Breast epithelium (tissue), 4 donors: Measurements from ENCODE around the gene RHBG. TPM values are rescaled to one million over a fixed set of nuclear protein-coding genes. Genes with fewer than 3 reads are reported as not detected.

ENCODE experiments used
- DNase-seq, 2 donors: peaks; one replicate each; pipeline ENCODE4 v3.0.0-alpha.2; 2019; ENCODE audit warnings: low spot score in 2 of 2
- H3K27ac ChIP-seq, 2 donors: fragments of 200-600 bp; sonication (generic) in 1 of 2; one replicate each; pipeline ENCODE4 v1.5.1; 2016 to 2019; ENCODE audit warnings: mild to moderate bottlenecking in 1 of 2
- H3K27me3 ChIP-seq, 2 donors: fragments of 200-600 bp; sonication (generic) in 1 of 2; one replicate each; pipeline versions ENCODE4 v1.5.1 to v1.6.0; 2017 to 2019; ENCODE audit warnings: control low read depth in 1 of 2, mild to moderate bottlenecking in 1 of 2
- H3K36me3 ChIP-seq: fragments of 200-600 bp; one replicate; pipeline ENCODE4 v1.5.1; 2019
- H3K4me1 ChIP-seq, 2 donors: fragments of 200-600 bp; sonication (generic); one replicate each; pipeline ENCODE4 v1.5.1; 2016 to 2019; ENCODE audit warnings: control low read depth in 1 of 2
- H3K4me3 ChIP-seq, 3 donors: fragments of 200-600 bp; sonication (generic); 1 replicate in 2 of 3; 2 replicates in 1 of 3; pipeline ENCODE4 v1.5.1; 2016 to 2019; ENCODE audit warnings: mild to moderate bottlenecking in 3 of 3, moderate library complexity in 2 of 3
- H3K9me3 ChIP-seq, 2 donors: fragments of 200-600 bp; sonication (generic) in 1 of 2; one replicate each; pipeline ENCODE4 v1.5.1; 2016 to 2019; ENCODE audit warnings: control low read depth in 1 of 2
- POLR2A ChIP-seq: fragments of 450-650 bp; IDR thresholded peaks from one replicate; pipeline ENCODE4 v1.6.1; 2016; ENCODE audit warnings: antibody characterized with exemption, mild to moderate bottlenecking, moderate library complexity
- POLR2AphosphoS5 ChIP-seq, 3 donors: sonication (generic); formaldehyde crosslinking; IDR thresholded peaks; one replicate each; pipeline ENCODE4 v1.6.1; 2017; ENCODE audit warnings: antibody characterized with exemption in 3 of 3
- intact Hi-C: fragments of 100-400 bp; cut with DNase I; formaldehyde crosslinking; loops from one replicate; pipeline ENCODE4 v1.15.1; 2023; ENCODE audit warnings: low total_unique reads
- total RNA-seq, 3 donors: library from RNA; depleted of rRNA; stranded (reverse); fragments of >200 nt; gene quantifications; one replicate each; pipeline ENCODE4 v1.1.0, GENCODE V29; 2016
- TF ChIP-seq, protein P1 (sequence below), 3 donors: fragments of 450-650 bp; IDR thresholded peaks; one replicate each; pipeline ENCODE4 v1.5.1; 2016 to 2017; ENCODE audit warnings: antibody characterized with exemption in 3 of 3, mild to moderate bottlenecking in 3 of 3, moderate library complexity in 3 of 3

RHBG gene
- total RNA-seq, 3 donors from 2014 or later = not detected

DNA sequence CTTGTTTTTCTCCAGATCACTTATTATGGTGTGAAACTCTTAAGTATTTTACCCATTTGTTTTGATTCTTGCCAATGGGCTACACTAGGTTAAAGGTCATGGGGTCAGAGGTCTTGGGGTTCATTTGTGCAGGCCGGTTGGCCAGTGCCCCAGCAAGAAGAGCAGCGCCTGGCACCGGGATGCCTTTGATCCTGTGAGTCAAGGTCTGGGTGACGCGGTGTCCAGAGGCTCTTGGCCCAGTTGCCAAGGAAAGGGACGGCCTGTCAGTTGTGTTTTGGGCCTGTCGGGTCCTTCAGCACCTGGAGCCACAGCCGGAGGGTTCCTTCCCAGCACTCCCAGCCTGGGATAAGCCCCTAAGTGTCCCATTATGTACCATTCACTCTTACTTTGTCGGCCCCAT lies 25.1 kb downstream of the RHBG start:
- H3K27me3 ChIP-seq = peaks cover 0 to 7% of the 10 kb centered on the region in 2 donors
- no peaks in the 10 kb centered on the region for H3K36me3 ChIP-seq
- no peaks in the 10 kb centered on the region for H3K4me1 ChIP-seq
- H3K4me3 ChIP-seq = no peak overlapping the region
- no peak overlapping the region for H3K27ac ChIP-seq
- H3K9me3 ChIP-seq = no peaks in the 10 kb centered on the region
- TF ChIP-seq POLR2A (no peak), POLR2AphosphoS5 (IDR thresholded peaks at IDR 0.05) (no peak)
- TF ChIP-seq, protein P1, sequence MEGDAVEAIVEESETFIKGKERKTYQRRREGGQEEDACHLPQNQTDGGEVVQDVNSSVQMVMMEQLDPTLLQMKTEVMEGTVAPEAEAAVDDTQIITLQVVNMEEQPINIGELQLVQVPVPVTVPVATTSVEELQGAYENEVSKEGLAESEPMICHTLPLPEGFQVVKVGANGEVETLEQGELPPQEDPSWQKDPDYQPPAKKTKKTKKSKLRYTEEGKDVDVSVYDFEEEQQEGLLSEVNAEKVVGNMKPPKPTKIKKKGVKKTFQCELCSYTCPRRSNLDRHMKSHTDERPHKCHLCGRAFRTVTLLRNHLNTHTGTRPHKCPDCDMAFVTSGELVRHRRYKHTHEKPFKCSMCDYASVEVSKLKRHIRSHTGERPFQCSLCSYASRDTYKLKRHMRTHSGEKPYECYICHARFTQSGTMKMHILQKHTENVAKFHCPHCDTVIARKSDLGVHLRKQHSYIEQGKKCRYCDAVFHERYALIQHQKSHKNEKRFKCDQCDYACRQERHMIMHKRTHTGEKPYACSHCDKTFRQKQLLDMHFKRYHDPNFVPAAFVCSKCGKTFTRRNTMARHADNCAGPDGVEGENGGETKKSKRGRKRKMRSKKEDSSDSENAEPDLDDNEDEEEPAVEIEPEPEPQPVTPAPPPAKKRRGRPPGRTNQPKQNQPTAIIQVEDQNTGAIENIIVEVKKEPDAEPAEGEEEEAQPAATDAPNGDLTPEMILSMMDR (IDR thresholded peaks at IDR 0.05) = no peak
- intact Hi-C loops = no loop called here
- no peak for DNase-seq

DNA sequence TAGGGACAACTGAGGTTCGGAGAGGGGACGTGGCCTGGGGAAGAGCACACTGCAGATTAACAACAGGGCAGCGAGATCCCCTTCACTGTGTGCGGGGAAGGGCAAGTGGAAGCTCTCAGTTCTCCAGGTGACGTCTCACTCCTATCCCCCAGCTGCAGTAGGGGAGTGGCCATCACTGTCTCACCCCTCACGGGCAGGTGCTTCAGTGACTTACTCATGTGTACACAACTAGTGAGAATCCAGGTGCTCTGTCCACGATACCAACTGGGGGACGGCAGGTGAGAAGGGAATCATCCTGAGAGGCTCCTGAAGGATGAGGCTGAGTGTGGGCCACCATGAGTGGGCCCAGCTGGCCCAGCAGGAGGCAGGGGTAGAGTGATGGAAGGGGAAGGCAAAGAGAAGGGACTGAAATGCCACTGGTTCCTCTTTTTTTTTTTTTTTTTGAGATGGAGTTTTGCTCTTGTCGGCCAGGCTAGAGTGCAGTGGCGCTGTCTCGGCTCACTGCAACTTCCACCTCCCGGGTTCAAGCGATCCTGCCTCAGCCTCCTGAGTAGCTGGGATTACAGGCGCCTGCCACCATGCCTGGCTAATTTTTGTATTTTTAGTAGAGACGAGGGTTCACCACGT lies 25.9 kb downstream of the RHBG start:
- no peaks in the 10 kb centered on the region for H3K9me3 ChIP-seq
- H3K4me3 ChIP-seq = no peak overlapping the region
- H3K36me3 ChIP-seq = no peaks in the 10 kb centered on the region
- no peaks in the 10 kb centered on the region for H3K27me3 ChIP-seq
- no peaks in the 10 kb centered on the region for H3K4me1 ChIP-seq
- TF ChIP-seq POLR2A = no peak
- TF ChIP-seq POLR2AphosphoS5 (IDR thresholded peaks at IDR 0.05) = no peak
- TF ChIP-seq, protein P1 (IDR thresholded peaks at IDR 0.05) = no peak
- DNase-seq = no peak
- intact Hi-C loops = no loop called here
- H3K27ac ChIP-seq = no peak overlapping the region

DNA sequence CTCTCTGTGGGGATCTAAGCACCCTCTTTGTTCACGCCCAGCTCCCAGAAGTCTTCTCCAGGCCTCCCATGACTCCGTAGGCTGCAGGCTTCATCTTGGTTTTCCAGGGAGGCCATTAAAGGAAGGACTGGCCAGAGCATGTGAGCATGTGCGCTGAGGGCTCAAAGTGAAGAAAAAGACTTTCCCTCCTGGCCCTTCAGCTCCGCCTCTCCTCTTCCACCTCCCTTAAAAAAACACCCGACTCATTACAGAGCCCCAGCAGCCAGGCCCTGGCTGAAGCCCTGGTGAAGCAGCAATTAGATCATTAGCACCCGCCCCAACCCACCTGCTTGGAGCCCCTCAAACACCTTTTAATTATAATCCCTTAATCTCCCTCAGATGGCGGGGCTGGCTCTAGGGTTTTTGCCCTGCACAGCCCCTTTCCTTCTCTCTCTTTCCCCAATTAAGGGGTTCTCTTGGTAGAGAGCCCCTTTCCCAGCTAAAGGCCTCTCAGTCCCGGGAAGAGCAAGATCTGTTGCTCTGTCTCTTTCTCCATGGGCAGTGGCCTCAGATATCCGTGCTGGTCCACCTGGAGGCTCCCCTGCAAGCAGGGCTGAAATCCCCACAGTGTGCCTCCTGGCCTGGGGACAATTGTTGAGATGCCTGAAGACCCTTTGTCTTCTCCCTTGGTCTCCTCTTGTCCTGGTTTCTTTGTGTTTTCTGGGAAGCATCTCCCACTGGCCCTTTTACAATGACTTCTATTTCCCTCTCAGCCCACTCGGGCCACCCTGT lies 30.5 kb downstream of the RHBG start:
- no peaks in the 10 kb centered on the region for H3K36me3 ChIP-seq
- no peak overlapping the region for H3K4me3 ChIP-seq
- TF ChIP-seq, protein P1 (IDR thresholded peaks at IDR 0.05) = no peak
- no peak for TF ChIP-seq POLR2AphosphoS5 (IDR thresholded peaks at IDR 0.05)
- TF ChIP-seq POLR2A = no peak
- H3K9me3 ChIP-seq = no peaks in the 10 kb centered on the region
- no peak overlapping the region for H3K27ac ChIP-seq
- no peak for DNase-seq
- no peaks in the 10 kb centered on the region for H3K4me1 ChIP-seq
- intact Hi-C loops = no loop called here
- H3K27me3 ChIP-seq = peaks cover 0 to under 1% of the 10 kb centered on the region in 2 donors

DNA sequence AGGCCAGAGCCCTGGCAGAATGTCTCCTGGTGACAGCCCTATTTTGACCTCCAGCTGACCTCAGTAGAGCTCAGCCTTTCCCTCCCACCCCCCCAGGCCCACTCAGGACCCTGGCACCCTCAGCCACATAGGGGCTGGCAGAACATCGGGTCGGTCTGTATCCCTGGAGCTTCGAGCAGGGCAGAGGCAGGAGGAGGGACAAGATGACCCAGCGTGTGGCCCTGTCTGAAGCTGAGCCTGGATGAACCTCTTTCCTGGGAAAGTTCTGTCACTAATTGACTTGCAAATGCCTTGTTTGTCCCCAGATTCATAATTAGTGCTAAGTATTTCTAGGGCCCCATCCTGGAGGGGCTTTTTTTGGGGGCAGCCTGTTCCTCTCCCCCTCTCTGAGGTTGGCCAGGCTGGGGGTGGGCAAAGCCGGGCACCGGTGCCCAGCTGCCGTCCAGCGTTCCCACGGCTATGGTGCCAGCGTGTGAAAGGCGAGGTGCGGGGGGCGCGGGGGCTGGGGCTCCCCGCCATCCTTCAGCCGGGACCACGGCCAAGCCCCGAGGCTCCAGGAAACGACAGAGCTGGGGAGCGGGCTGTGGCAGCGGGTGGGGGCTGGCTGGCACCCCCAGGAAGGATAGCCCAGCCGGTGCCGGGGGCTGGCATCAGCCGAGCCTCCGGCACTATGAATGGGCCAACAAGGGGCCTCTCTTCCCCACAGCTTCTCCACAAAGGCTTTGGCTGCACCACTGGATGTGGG lies 31.4 kb downstream of the RHBG start:
- TF ChIP-seq, protein P1 (IDR thresholded peaks at IDR 0.05) = no peak
- TF ChIP-seq POLR2A (no peak), POLR2AphosphoS5 (IDR thresholded peaks at IDR 0.05) (no peak)
- peaks cover 0 to 5% of the 10 kb centered on the region in 2 donors for H3K27me3 ChIP-seq

More for the DNA sequence above, 31.4 kb downstream of the RHBG start:
- Histone ChIP-seq H3K4me1 (no peaks in the 10 kb centered on the region), H3K36me3 (no peaks in the 10 kb centered on the region), H3K4me3 (no peak overlapping the region), H3K27ac (no peak overlapping the region), H3K9me3 (no peaks in the 10 kb centered on the region)
- DNase-seq = no peak
- intact Hi-C loops = no loop called here
